Aorta (tissue), 5 donors: ENCODE measurements around the gene THOC6. TPM values are rescaled to one million over a fixed set of nuclear protein-coding genes. Genes with fewer than 3 reads are reported as not detected.

ENCODE experiments used
- ATAC-seq: fragments of 200-7000 bp; cut with Tn5 transposase; one replicate; pipeline ENCODE4 v1.9.1; 2022; ENCODE audit warnings: moderate library complexity; ENCODE audit not compliant: low FRiP score
- DNase-seq, 2 donors: peaks; one replicate each; pipeline ENCODE4 v3.0.0-alpha.2; 2020
- H3K27ac ChIP-seq, 2 donors: one replicate each; pipeline ENCODE4 v1.5.1; 2013; ENCODE audit warnings: low read length in 2 of 2, mild to moderate bottlenecking in 2 of 2, moderate library complexity in 2 of 2, control low read depth in 1 of 2, inconsistent platforms in 1 of 2, low read depth in 1 of 2
- H3K27me3 ChIP-seq, 2 donors: one replicate each; pipeline ENCODE4 v1.6.1; 2013; ENCODE audit warnings: control low read depth in 1 of 2, low read length in 1 of 2, mild to moderate bottlenecking in 1 of 2, moderate library complexity in 1 of 2; ENCODE audit not compliant: insufficient read depth in 2 of 2, control insufficient read depth in 1 of 2
- H3K36me3 ChIP-seq, 2 donors: one replicate each; pipeline ENCODE4 v1.6.1; 2013; ENCODE audit warnings: control low read depth in 1 of 2, low read length in 1 of 2, mild to moderate bottlenecking in 1 of 2; ENCODE audit not compliant: insufficient read depth in 2 of 2, control insufficient read depth in 1 of 2
- H3K4me1 ChIP-seq, 2 donors: one replicate each; pipeline ENCODE4 v1.6.1; 2013; ENCODE audit warnings: low read length in 2 of 2, control low read depth in 1 of 2, mild to moderate bottlenecking in 1 of 2, moderate library complexity in 1 of 2; ENCODE audit not compliant: insufficient read depth in 2 of 2, control insufficient read depth in 1 of 2
- H3K4me3 ChIP-seq, 2 donors: one replicate each; pipeline ENCODE4 v1.5.1; 2013; ENCODE audit warnings: low read length in 2 of 2, control low read depth in 1 of 2, mild to moderate bottlenecking in 1 of 2
- H3K9me3 ChIP-seq: one replicate; pipeline ENCODE4 v1.6.1; 2013; ENCODE audit warnings: mild to moderate bottlenecking, low read length; ENCODE audit not compliant: control insufficient read depth
- WGBS, 2 donors: extraction: QIAGEN DNeasy Blood & Tissue Kit; methylation state at CpG; one replicate each; pipeline ENCODE4 v1.1.7; 2013; 5-methylcytosine and 5-hydroxymethylcytosine counted together
- intact Hi-C, 2 donors: fragments of 100-400 bp; cut with DNase I; formaldehyde crosslinking; loops; one replicate each; pipeline versions ENCODE4 v1.14.2 to v1.15.0; 2022
- polyA plus RNA-seq, 2 donors: library from polyadenylated mRNA; stranded (reverse); fragments of 200-250 nt; gene quantifications; one replicate each; pipeline ENCODE4 v1.2.3, GENCODE V29; 2013
- total RNA-seq, 2 donors: library from RNA; stranded (reverse); fragmentation: NEBNext Ultra II Directional; extraction: Animal tissue kit (Norgen Biotek cat#: 25700); gene quantifications; one replicate each; pipeline ENCODE4 v1.2.1, GENCODE V29; 2021
- donor health status: healthy with polysubstance abuse.
- donor health status: Bipolar disorder and iron deficiency.
- donor health status: DM: no; HTN: no; CAD: no.
- donor health status: DM: no; HTN: no; CAD: no.
- donor health status: DM: yes; HTN: yes; CAD: no.

THOC6 gene
- total and polyA plus RNA-seq, 4 donors: 18.5 to 60.6 (median 24.3) TPM

DNA sequence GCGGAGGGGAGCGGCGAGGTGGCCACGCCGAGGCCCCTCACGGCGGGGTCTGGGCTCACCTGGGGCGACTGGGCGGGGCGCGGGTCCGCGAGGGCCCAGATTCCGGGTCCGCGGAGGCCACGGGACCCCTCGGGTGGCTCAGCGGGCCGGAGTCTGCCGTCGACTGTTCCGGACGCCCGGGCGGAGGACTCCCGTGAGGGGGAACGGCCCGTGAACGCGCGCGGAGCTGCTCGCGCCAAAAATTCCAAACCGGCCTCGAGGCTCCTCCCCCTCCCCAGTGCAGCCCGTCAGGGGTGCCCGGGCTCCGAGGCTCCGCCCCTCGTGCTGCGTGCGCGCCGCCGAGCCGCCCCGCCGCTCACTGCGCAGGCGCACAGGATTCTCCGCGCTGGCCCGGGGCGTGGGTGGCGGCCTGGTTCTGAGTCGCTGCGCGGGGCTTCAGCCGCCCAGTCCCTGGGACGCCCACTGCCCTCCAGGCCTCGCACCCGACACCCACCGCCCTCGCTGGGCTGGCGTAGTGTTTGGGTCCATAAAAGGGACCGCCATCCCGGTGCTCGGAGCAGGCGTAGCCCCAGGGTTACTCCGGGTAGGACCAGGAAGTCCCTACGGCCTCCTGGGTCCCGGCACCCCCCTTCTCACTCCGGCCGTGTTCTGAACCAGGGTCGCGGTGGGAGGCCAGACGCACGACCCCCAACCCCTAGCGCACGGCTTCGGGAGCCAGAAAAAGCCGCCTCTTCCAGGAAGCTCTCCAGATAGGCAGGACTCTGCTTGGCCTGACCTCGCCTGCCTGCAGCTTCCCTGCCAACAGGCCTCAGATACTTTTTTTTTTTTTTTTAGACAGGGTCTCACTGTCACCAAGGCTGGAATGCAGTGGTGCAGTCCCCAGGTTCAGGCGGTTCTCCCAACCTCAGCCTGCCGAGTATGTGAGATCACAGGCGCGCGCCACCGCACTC is 43.3 kb upstream of the THOC6 start, which contains the start of gene PKMYT1:
Gene PKMYT1 (minus strand): TSS at position 220 of the 950 bp plus-strand sequence. CDS start 789 bp downstream, outside the sequence.
- H3K36me3 ChIP-seq: no peaks in the 10 kb centered on the region
- H3K9me3 ChIP-seq: no peaks in the 10 kb centered on the region
- intact Hi-C loops: no loop called here
- peak within 1 kb of the TSS in 1 of 2 donors; percentile 34 for H3K27ac ChIP-seq
- H3K27me3 ChIP-seq: no peaks in the 10 kb centered on the region
- DNase-seq (peak; percentile 94 to 98), ATAC-seq (peak; percentile 95)
- H3K4me1 ChIP-seq: no peaks in the 10 kb centered on the region
- H3K4me3 ChIP-seq: peak within 1 kb of the TSS; percentile 34 to 42
- WGBS, 2 donors: 5 to 10% methylated on average over 51 to 91 of the region's 91 CpGs

DNA sequence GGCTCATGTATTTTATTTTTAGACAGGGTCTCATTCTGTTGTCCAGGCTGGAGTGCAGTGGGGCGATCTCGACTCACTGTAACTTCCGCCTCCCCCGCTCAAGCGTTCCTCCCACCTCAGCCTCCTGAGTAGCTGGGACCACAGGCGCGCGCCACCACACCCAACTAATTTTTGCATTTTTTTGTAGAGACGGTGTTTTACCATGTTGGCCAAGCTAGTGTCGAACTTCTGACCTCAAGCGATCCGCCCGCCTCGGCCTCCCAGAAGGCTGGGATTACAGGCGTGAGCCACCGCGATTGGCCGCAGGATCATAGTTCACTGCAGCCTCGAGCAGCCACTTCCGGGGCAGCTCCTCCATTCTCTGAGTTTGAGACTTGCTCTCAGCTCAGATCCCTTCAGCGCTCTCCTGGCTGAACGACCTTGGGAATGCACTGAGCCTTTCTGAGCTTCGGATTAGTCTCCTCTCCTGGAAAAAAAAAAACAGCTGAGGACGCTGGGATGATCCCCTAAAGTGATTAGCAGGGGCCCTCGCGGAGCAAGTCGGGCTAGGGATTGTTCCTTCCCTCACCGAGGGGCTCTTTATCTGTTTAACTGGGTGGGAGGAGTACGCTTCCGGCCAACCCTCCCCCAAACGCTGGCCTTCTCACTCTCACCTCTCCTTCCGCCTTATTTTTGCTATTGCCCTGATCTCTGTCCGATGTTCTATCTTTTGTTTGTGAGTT is 42.5 kb upstream of the THOC6 start:
- no peaks in the 10 kb centered on the region for H3K4me1 ChIP-seq
- H3K27me3 ChIP-seq: no peaks in the 10 kb centered on the region
- H3K4me3 ChIP-seq: no peak overlapping the region
- WGBS, 2 donors: 53 to 55% methylated on average over 33 of the region's 33 CpGs
- intact Hi-C loops: no loop called here
- no peak overlapping the region for H3K27ac ChIP-seq
- ATAC-seq: no peak
- H3K9me3 ChIP-seq: no peaks in the 10 kb centered on the region
- DNase-seq: peak in 1 of 2 donors; percentile 50
- H3K36me3 ChIP-seq: no peaks in the 10 kb centered on the region

DNA sequence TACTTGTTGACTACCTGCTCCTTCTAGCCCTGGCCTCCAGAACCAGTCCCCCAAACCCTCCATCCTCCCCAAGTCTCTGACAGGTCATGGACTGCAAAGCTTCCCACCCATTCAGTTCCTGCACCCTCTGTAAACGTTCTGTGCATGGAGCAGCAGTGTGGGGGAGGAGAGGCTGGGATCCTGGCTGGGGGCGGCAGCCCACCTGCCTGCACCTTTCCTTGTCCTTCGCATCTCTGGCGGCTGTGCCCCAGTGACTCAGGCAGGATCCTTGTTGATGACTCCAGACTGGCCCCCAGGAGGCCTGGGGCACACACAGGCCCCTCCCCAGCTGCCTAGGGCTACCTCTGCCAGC is 42.0 kb upstream of the THOC6 start:
- no peaks in the 10 kb centered on the region for H3K36me3 ChIP-seq
- no peaks in the 10 kb centered on the region for H3K27me3 ChIP-seq
- 74 to 75% methylated on average over 4 of the region's 4 CpGs for WGBS, 2 donors
- DNase-seq (no peak), ATAC-seq (no peak)
- intact Hi-C loops: no loop called here
- no peaks in the 10 kb centered on the region for H3K4me1 ChIP-seq
- no peaks in the 10 kb centered on the region for H3K9me3 ChIP-seq
- H3K27ac ChIP-seq: no peak overlapping the region
- no peak overlapping the region for H3K4me3 ChIP-seq

DNA sequence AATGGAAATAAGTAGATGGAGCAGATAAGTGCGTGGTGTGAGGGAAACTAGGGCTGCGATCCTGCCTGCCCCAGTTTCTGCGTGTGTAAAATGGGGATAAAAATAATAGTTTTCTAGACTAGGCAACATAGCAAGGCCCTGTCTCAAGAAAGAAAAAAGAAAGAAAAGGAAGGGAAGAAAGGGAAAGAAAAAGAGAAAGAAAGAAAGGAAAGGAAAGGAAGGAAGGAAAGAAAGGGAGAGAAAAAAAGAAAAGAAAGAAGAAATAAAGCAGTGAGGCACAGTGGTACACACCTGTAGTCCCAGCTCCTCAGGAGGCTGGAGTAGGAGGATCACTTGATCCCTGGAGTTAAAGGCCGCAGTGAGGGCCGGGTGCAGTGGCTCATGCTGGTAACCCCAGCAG is 41.4 kb upstream of the THOC6 start:
- 89 to 91% methylated on average over 5 of the region's 5 CpGs for WGBS, 2 donors
- no peaks in the 10 kb centered on the region for H3K9me3 ChIP-seq
- no peaks in the 10 kb centered on the region for H3K4me1 ChIP-seq
- no peak for ATAC-seq
- H3K27me3 ChIP-seq: no peaks in the 10 kb centered on the region
- intact Hi-C loops: no loop called here
- no peak for DNase-seq
- no peak overlapping the region for H3K27ac ChIP-seq
- no peaks in the 10 kb centered on the region for H3K36me3 ChIP-seq
- H3K4me3 ChIP-seq: no peak overlapping the region

DNA sequence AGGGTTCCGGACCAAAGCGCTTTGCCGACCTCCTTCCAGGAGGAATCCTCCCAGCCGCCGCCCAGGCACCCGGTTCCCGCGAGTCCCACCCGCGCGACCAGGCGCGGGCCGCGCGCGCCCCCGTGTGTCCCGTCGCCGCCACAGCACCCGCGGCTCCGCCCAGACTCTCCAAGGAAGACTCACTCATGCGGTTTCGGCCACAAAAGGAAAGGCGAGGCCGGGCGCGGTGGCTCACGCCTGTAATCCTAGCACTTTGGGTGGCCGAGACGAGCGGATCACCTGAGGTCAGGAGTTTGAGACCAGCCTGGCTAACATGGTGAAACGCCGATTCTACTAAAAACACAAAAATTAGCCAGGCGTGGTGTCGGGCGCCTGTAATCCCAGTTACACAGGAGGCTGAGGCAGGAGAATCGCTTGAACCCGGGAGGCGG is 40.1 kb upstream of the THOC6 start:
- ATAC-seq: peak; percentile 73
- 9 to 10% methylated on average over 42 of the region's 42 CpGs for WGBS, 2 donors
- H3K9me3 ChIP-seq: no peaks in the 10 kb centered on the region

DNA sequence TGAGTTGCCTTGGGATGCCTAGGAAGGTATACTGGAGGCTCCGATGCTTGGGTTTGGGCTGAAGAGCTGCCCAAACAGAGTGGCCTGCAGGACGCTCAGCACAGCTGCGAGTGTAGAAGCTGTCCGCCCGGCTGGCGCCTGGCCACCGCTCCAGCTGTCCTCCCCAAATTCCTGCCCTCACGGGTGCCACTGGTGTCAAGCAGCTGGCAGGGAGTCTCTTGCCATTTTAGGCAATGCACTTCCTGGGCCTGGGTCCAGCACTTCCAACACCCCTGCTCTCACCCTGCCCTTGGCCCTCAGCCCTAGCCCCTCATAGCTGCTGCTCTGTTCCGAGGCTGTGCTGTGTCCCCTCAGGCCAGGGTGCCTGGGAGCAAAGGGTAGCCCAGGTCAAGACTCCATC is 38.4 kb upstream of the THOC6 start:
- no peak overlapping the region for H3K4me3 ChIP-seq
- H3K27ac ChIP-seq: no peak overlapping the region
- intact Hi-C loops: no loop called here
- no peaks in the 10 kb centered on the region for H3K27me3 ChIP-seq
- no peaks in the 10 kb centered on the region for H3K4me1 ChIP-seq
- H3K36me3 ChIP-seq: no peaks in the 10 kb centered on the region
- 27 to 31% methylated on average over 9 of the region's 9 CpGs for WGBS, 2 donors
- ATAC-seq (no peak), DNase-seq (no peak)
- H3K9me3 ChIP-seq: no peaks in the 10 kb centered on the region

More for the DNA sequence above, 40.1 kb upstream of the THOC6 start:
- intact Hi-C loops: no loop called here
- Histone ChIP-seq H3K27me3 (no peaks in the 10 kb centered on the region), H3K4me1 (no peaks in the 10 kb centered on the region), H3K27ac (no peak overlapping the region), H3K4me3 (no peak overlapping the region), H3K36me3 (no peaks in the 10 kb centered on the region)
- peak; percentile 86 to 95 for DNase-seq

DNA sequence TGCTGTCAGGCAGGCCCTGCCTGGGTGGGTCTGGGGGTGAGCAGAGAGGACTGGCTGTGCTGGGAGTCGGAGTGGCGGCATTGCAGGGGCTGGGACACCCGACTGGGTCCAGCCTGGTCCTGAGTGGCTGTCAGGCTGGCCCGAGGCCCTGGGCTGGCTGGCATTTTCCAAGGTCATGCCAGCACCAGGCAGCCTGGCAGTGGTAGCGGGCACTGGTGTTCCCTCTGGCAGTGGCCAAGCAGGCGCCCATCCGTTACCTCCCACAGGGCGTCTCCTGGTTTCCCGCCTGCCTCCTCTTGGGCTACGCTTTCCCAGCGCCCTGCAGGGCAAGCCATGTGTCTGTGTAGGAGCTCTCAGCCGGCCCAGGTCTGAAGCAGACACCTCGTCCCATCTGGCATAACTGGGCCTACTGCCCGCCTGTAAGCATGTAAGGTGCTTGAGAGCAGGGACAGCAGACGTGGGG is 37.9 kb upstream of the THOC6 start:
- no peak for DNase-seq
- WGBS, 2 donors: 29 to 33% methylated on average over 15 of the region's 15 CpGs
- Histone ChIP-seq H3K27me3 (no peaks in the 10 kb centered on the region), H3K9me3 (no peaks in the 10 kb centered on the region), H3K36me3 (no peaks in the 10 kb centered on the region), H3K4me1 (no peaks in the 10 kb centered on the region), H3K27ac (no peak overlapping the region), H3K4me3 (no peak overlapping the region)
- intact Hi-C loops: no loop called here
- ATAC-seq: no peak

DNA sequence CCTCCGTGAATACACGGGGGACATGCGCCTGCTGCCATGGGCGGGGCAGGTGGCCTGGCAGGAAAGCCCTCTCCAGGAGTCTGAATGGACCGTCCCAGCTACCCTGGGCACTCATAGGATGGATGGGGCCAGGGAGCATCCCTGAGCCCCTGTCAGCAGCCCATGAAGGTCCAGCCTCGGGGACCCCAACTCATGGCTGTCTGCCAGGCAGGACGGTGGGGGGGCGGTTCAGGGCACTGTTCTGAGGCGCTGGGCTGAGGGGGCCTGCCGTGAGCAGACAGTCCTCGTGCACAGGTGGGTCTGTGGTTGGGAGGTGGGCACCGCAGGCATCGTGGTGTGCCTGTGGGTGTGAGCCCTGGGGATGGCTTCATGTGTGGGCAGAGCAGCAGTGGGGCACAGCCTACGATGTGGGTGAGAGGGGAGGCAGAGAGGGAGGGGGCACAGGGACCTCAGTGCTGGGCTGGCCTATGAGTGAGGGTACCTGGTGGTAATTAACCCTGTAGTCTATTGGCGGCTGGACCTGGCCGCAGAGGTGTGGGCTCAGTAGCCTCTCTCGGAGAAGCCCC is 37.1 kb upstream of the THOC6 start:
- no peak for DNase-seq
- H3K4me1 ChIP-seq: no peaks in the 10 kb centered on the region
- H3K36me3 ChIP-seq: no peaks in the 10 kb centered on the region
- 82 to 85% methylated on average over 17 of the region's 17 CpGs for WGBS, 2 donors
- H3K4me3 ChIP-seq: no peak overlapping the region
- no peaks in the 10 kb centered on the region for H3K9me3 ChIP-seq
- no peak for ATAC-seq
- intact Hi-C loops: no loop called here
- H3K27me3 ChIP-seq: no peaks in the 10 kb centered on the region
- no peak overlapping the region for H3K27ac ChIP-seq
